NK-92 (cell line): ENCODE measurements around the gene DCTPP1.

ENCODE experiments used
- DNase-seq: peaks from one replicate; lab custom pipeline; 2025; ENCODE audit not compliant: unreplicated experiment; lab: John Stamatoyannopoulos, UW

The DCTPP1 gene

GRCh38 chr16:30382111-30382881 lies 47.5 kb downstream of the DCTPP1 start, which contains the start of gene SEPTIN1:
TSS of gene SEPTIN1 (minus strand) at chr16:30382561. CDS start at chr16:30382542, 19 bp downstream.
- no peak for DNase-seq

- DNase-seq = no peak
These were observed 48.4 kb downstream of the DCTPP1 start for GRCh38 chr16:30381291-30382041.

- no peak for DNase-seq
These were observed 49.0 kb downstream of the DCTPP1 start for GRCh38 chr16:30380803-30381208.

GRCh38 chr16:30380072-30380802 lies 49.6 kb downstream of the DCTPP1 start:
- DNase-seq = no peak

- DNase-seq = no peak
These were observed 50.6 kb downstream of the DCTPP1 start for GRCh38 chr16:30379158-30379783.

- peak; percentile 82 for DNase-seq
These were observed 51.3 kb downstream of the DCTPP1 start for GRCh38 chr16:30378236-30379157.

GRCh38 chr16:30377812-30378235 lies 52.0 kb downstream of the DCTPP1 start:
- no peak for DNase-seq

GRCh38 chr16:30377050-30377811 lies 52.6 kb downstream of the DCTPP1 start:
- no peak for DNase-seq

- no peak for DNase-seq
These were observed 53.3 kb downstream of the DCTPP1 start for GRCh38 chr16:30376461-30376902.

- no peak for DNase-seq
These were observed 54.0 kb downstream of the DCTPP1 start for GRCh38 chr16:30375864-30376263.

GRCh38 chr16:30374538-30374937 lies 55.3 kb downstream of the DCTPP1 start, which contains the start of gene MYL11:
TSS of gene MYL11 (plus strand) at chr16:30374802. CDS start at chr16:30374858, 56 bp downstream.
- no peak for DNase-seq
